ENCODE data around the gene ZNF664.

The ZNF664 gene

DNA sequence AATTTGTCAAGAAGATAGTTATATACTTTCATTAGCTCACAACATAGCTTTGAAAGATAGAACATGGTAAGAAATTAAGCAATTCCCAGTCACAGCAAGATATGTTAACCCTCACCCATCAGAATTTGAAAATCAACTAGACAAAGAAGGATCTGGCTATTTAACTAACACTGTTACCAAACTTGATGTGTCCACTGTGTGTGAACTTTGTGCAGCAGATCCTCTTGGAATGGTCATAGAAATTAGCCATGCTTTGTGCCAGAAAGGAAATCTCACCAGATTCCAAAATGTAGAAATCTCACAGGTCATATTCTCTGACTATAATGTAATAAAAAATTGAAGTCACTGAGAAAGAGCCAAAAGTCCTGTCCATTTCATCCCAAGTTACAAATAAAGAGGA is 46.1 kb downstream of the ZNF664 start:
- no peak overlapping the region for H3K18ac ChIP-seq (ENCODE audit: low read length)
- no peak overlapping the region for H3K4me3 ChIP-seq (ENCODE audit: low read length in 2 of 2)
- no peak overlapping the region for H2BK5ac ChIP-seq (ENCODE audit: low read length)

DNA sequence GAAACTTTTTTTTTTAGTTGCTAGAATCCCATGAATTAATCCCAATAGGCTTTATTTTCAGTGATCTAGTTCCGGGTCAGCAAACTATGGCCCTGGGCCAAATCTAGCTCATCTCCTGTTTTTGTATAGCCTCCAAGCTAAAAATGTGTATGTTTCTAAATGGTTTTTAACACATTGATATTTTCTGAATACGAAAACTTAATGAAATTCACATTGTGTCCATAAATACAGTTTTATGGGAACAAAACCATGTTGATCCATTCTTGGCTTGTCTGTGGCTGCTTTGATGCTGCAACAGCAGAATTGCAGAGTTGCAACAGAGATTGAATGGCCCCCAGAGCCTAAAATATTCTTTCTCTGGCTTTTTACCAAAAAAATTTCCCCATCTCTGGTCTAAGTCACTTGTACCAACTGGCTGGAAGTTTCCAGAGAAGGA is 47.5 kb downstream of the ZNF664 start:
- Histone ChIP-seq H2BK15ac (ENCODE audit: low read length) (no peak overlapping the region), H2BK120ac (ENCODE audit: low read depth, low read length) (no peak overlapping the region)

More for the DNA sequence above, 46.1 kb downstream of the ZNF664 start:
- Histone ChIP-seq H3K14ac (ENCODE audit: low read length) (no peak overlapping the region), H3K9me3 (replicated peaks in 1 of 2; ENCODE audit: control insufficient read depth in 2 of 2, insufficient read depth in 1 of 2, low read depth in 1 of 2, low read length in 2 of 2) (peaks cover 0 to 2% of the 10 kb centered on the region in 2 donors), H3K27me3 (ENCODE audit: control insufficient read depth in 3 of 3, insufficient read depth in 3 of 3, low read depth in 1 of 3, low read length in 3 of 3) (no peaks in the 10 kb centered on the region), H2AFZ (ENCODE audit: low read length) (no peak overlapping the region), H2BK120ac (ENCODE audit: low read depth, low read length) (no peak overlapping the region), H3K36me3 (replicated peaks in 1 of 2; ENCODE audit: control insufficient read depth in 2 of 2, insufficient read depth in 2 of 2, low read length in 2 of 2) (peaks cover 0 to 18% of the 10 kb centered on the region in 2 donors), H3K4me2 (ENCODE audit: insufficient read depth, low read length, poor library complexity, severe bottlenecking) (no peak overlapping the region), H3K23ac (ENCODE audit: low read depth, low read length, poor library complexity) (no peak overlapping the region), H3K4ac (ENCODE audit: low read length) (no peak overlapping the region), H3K27ac (replicated peaks; ENCODE audit: low read length) (no peak overlapping the region), H3K79me1 (ENCODE audit: low read depth, low read length) (no peaks in the 10 kb centered on the region), H4K8ac (ENCODE audit: low read depth, low read length) (no peak overlapping the region), H2BK15ac (ENCODE audit: low read length) (no peak overlapping the region), H3K4me1 (ENCODE audit: control insufficient read depth in 2 of 2, insufficient read depth in 1 of 2, low read depth in 1 of 2, low read length in 2 of 2) (peaks cover 0 to 2% of the 10 kb centered on the region in 2 donors), H2AK5ac (ENCODE audit: low read depth, low read length) (no peak overlapping the region), H4K91ac (ENCODE audit: low read depth, low read length, poor library complexity) (no peak overlapping the region), H2BK12ac (ENCODE audit: low read length) (no peak overlapping the region), H3K9ac (ENCODE audit: low read depth, low read length, poor library complexity) (no peak overlapping the region)
- no peak for DNase-seq (ENCODE audit: low spot score)

DNA sequence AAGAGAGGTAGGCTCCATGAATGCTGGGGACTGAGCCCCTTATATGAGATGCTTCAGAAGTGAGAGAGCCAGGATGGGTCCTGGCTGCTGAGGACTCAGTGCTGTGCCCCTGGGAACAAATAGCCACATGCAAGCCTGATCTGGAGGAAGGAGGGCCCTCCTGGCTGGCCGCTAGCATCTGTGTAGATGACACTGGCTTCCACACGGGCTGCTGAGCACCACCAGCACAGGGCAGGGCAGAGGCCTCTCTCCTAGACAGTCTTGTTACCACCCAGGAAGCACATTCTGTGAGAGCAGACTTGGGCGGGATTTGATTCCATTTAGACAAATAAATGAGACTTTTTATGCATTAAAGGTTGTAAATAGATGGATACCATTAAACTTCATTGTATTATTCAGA is 48.0 kb downstream of the ZNF664 start:
- Histone ChIP-seq H3K23ac (ENCODE audit: low read depth, low read length, poor library complexity) (no peak overlapping the region), H2BK15ac (ENCODE audit: low read length) (no peak overlapping the region), H3K9me3 (replicated peaks in 1 of 2; ENCODE audit: control insufficient read depth in 2 of 2, insufficient read depth in 1 of 2, low read depth in 1 of 2, low read length in 2 of 2) (peaks cover 0 to 4% of the 10 kb centered on the region in 2 donors), H2BK120ac (ENCODE audit: low read depth, low read length) (no peak overlapping the region), H2BK12ac (ENCODE audit: low read length) (no peak overlapping the region), H2AK5ac (ENCODE audit: low read depth, low read length) (no peak overlapping the region), H3K4ac (ENCODE audit: low read length) (no peak overlapping the region), H4K91ac (ENCODE audit: low read depth, low read length, poor library complexity) (no peak overlapping the region), H3K18ac (ENCODE audit: low read length) (no peak overlapping the region), H3K9ac (ENCODE audit: low read depth, low read length, poor library complexity) (no peak overlapping the region), H3K27me3 (ENCODE audit: control insufficient read depth in 3 of 3, insufficient read depth in 3 of 3, low read depth in 1 of 3, low read length in 3 of 3) (no peaks in the 10 kb centered on the region), H3K4me1 (ENCODE audit: control insufficient read depth in 2 of 2, insufficient read depth in 1 of 2, low read depth in 1 of 2, low read length in 2 of 2) (peaks cover 3 to 10% of the 10 kb centered on the region in 2 donors), H2AFZ (ENCODE audit: low read length) (no peak overlapping the region), H3K4me2 (ENCODE audit: insufficient read depth, low read length, poor library complexity, severe bottlenecking) (no peak overlapping the region), H3K36me3 (replicated peaks in 1 of 2; ENCODE audit: control insufficient read depth in 2 of 2, insufficient read depth in 2 of 2, low read length in 2 of 2) (no peaks in the 10 kb centered on the region), H3K14ac (ENCODE audit: low read length) (no peak overlapping the region), H3K27ac (replicated peaks; ENCODE audit: low read length) (no peak overlapping the region), H4K8ac (ENCODE audit: low read depth, low read length) (no peak overlapping the region), H2BK5ac (ENCODE audit: low read length) (no peak overlapping the region), H3K4me3 (ENCODE audit: low read length in 2 of 2) (no peak overlapping the region), H3K79me1 (ENCODE audit: low read depth, low read length) (no peaks in the 10 kb centered on the region)
- no peak for DNase-seq (ENCODE audit: low spot score)
- WGBS, 2 donors (ENCODE audit: extremely low coverage in 2 of 2, insufficient read length in 2 of 2, insufficient replicate concordance in 1 of 2), result no CpG with 5 or more reads among the region's 3 CpGs

More for the DNA sequence above, 47.5 kb downstream of the ZNF664 start:
- Histone ChIP-seq H2BK12ac (ENCODE audit: low read length) (no peak overlapping the region), H3K36me3 (replicated peaks in 1 of 2; ENCODE audit: control insufficient read depth in 2 of 2, insufficient read depth in 2 of 2, low read length in 2 of 2) (peaks cover 0 to 4% of the 10 kb centered on the region in 2 donors), H3K27ac (replicated peaks; ENCODE audit: low read length) (no peak overlapping the region), H3K14ac (ENCODE audit: low read length) (no peak overlapping the region), H4K91ac (ENCODE audit: low read depth, low read length, poor library complexity) (no peak overlapping the region), H3K4me3 (ENCODE audit: low read length in 2 of 2) (no peak overlapping the region), H3K9me3 (replicated peaks in 1 of 2; ENCODE audit: control insufficient read depth in 2 of 2, insufficient read depth in 1 of 2, low read depth in 1 of 2, low read length in 2 of 2) (peaks cover 0 to 2% of the 10 kb centered on the region in 2 donors), H3K9ac (ENCODE audit: low read depth, low read length, poor library complexity) (no peak overlapping the region), H2BK5ac (ENCODE audit: low read length) (no peak overlapping the region), H2AK5ac (ENCODE audit: low read depth, low read length) (no peak overlapping the region), H3K4me2 (ENCODE audit: insufficient read depth, low read length, poor library complexity, severe bottlenecking) (no peak overlapping the region), H3K79me1 (ENCODE audit: low read depth, low read length) (no peaks in the 10 kb centered on the region), H2AFZ (ENCODE audit: low read length) (no peak overlapping the region), H4K8ac (ENCODE audit: low read depth, low read length) (no peak overlapping the region), H3K18ac (ENCODE audit: low read length) (no peak overlapping the region), H3K23ac (ENCODE audit: low read depth, low read length, poor library complexity) (no peak overlapping the region), H3K4ac (ENCODE audit: low read length) (no peak overlapping the region), H3K27me3 (ENCODE audit: control insufficient read depth in 3 of 3, insufficient read depth in 3 of 3, low read depth in 1 of 3, low read length in 3 of 3) (no peaks in the 10 kb centered on the region), H3K4me1 (ENCODE audit: control insufficient read depth in 2 of 2, insufficient read depth in 1 of 2, low read depth in 1 of 2, low read length in 2 of 2) (peaks cover 2 to 5% of the 10 kb centered on the region in 2 donors)
- no peak for DNase-seq (ENCODE audit: low spot score)
- WGBS, 2 donors (ENCODE audit: extremely low coverage in 2 of 2, insufficient read length in 2 of 2, insufficient replicate concordance in 1 of 2), result no CpG with 5 or more reads among the region's 2 CpGs

DNA sequence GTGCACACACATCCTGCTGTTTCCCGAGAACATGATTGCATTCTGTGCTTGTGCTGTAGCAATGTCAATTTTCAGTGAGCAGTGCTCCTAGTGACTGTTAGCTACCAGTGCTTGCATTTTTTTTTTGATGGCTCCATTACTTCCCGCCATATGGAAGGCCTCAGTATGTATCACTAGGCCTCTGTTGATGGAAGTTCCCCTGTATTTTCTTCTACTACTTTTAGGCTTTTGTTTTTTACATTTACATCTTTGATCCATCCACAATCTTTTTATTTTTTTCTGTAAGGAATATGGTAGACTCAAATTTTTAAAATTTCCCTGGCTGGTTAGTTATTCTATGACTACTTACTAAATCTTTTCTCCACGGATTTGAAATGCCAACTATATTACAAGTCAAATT is 49.1 kb downstream of the ZNF664 start:
- Histone ChIP-seq H3K36me3 (replicated peaks in 1 of 2; ENCODE audit: control insufficient read depth in 2 of 2, insufficient read depth in 2 of 2, low read length in 2 of 2) (no peaks in the 10 kb centered on the region), H3K4me2 (ENCODE audit: insufficient read depth, low read length, poor library complexity, severe bottlenecking) (no peak overlapping the region), H2BK5ac (ENCODE audit: low read length) (no peak overlapping the region), H3K9ac (ENCODE audit: low read depth, low read length, poor library complexity) (no peak overlapping the region), H3K23ac (ENCODE audit: low read depth, low read length, poor library complexity) (no peak overlapping the region), H3K9me3 (replicated peaks in 1 of 2; ENCODE audit: control insufficient read depth in 2 of 2, insufficient read depth in 1 of 2, low read depth in 1 of 2, low read length in 2 of 2) (peaks cover 0 to 4% of the 10 kb centered on the region in 2 donors), H3K27me3 (ENCODE audit: control insufficient read depth in 3 of 3, insufficient read depth in 3 of 3, low read depth in 1 of 3, low read length in 3 of 3) (no peaks in the 10 kb centered on the region), H3K4me3 (ENCODE audit: low read length in 2 of 2) (no peak overlapping the region), H3K79me1 (ENCODE audit: low read depth, low read length) (no peaks in the 10 kb centered on the region), H2AFZ (ENCODE audit: low read length) (no peak overlapping the region), H3K4ac (ENCODE audit: low read length) (no peak overlapping the region), H2BK15ac (ENCODE audit: low read length) (no peak overlapping the region), H2BK12ac (ENCODE audit: low read length) (no peak overlapping the region), H3K18ac (ENCODE audit: low read length) (no peak overlapping the region), H3K4me1 (ENCODE audit: control insufficient read depth in 2 of 2, insufficient read depth in 1 of 2, low read depth in 1 of 2, low read length in 2 of 2) (peaks cover 3 to 10% of the 10 kb centered on the region in 2 donors), H3K27ac (replicated peaks; ENCODE audit: low read length) (no peak overlapping the region), H4K8ac (ENCODE audit: low read depth, low read length) (no peak overlapping the region), H3K14ac (ENCODE audit: low read length) (no peak overlapping the region), H2AK5ac (ENCODE audit: low read depth, low read length) (no peak overlapping the region), H2BK120ac (ENCODE audit: low read depth, low read length) (no peak overlapping the region), H4K91ac (ENCODE audit: low read depth, low read length, poor library complexity) (no peak overlapping the region)
- no CpG with 5 or more reads among the region's 3 CpGs for WGBS, 2 donors (ENCODE audit: extremely low coverage in 2 of 2, insufficient read length in 2 of 2, insufficient replicate concordance in 1 of 2)
- DNase-seq (ENCODE audit: low spot score), result no peak

Measured in neuronal stem cell (in vitro differentiated cells).